Stimulated activated CD8-positive, alpha-beta memory T cell treated with anti-CD3 and anti-CD28 coated beads, Interleukin-2, amount 100 ng/mL, for 1 hour (primary cell): Measurements from ENCODE around the gene COPS4.
"Not testable (repeated sequence)": the region's sequence is repeated elsewhere in the genome, so short reads cannot be mapped to it uniquely, and the experiment has no call there.

Source experiments
- DNase-seq, 2 donors: peaks; one replicate each; pipeline ENCODE4 v3.0.0-alpha.2; 2020; ENCODE audit warnings: low read depth in 2 of 2

Gene COPS4

GRCh38 chr4:83083925-83084475, 49.0 kb downstream of the COPS4 start:
- DNase-seq = peak in 1 of 2 donors; percentile 39

DNA sequence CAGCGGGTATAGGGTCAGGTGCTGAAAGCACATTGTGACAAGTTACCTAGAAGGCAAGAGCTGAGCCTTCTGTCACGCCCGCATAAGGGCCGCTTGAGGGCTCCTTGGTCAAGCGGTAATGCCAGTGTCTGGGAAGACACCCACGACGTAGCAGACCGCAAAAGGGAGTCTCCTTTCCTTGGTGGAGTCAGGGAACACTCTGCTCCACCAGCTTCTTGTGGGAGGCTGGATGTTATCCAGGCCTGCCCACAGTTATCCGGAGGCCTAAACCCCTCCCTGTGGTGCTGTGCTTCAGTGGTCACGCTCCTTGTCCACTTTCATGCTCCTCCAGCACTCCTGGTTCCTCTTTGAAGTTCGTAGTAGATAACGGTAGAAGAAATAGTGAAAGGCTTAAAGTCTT, 50.0 kb downstream of the COPS4 start:
- DNase-seq = not testable (repeated sequence)

GRCh38 chr4:83089410-83090157, 54.6 kb downstream of the COPS4 start:
- no peak for DNase-seq

GRCh38 chr4:83093060-83093640, 58.2 kb downstream of the COPS4 start:
- DNase-seq = no peak

GRCh38 chr4:83096397-83096796, 61.4 kb downstream of the COPS4 start:
- no peak for DNase-seq

DNA sequence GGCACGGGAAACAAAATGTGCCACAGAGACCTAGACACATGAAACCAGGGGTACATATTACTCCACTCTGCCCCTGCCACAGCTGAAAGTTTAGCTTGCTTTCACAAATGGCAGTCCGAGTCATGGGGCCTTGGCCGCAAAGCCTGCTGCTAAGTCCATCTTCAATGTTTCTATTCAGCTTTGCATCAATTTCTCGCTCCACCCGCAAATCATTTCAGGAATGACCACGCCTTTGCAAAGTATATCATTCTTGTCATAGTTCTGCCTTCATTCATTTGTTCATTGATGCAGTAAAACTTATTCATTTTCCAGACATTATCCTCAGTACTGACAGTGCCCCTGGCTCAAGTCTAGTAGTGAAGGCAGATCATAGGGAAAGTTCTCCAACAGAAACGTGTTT, 70.0 kb downstream of the COPS4 start:
- DNase-seq = no peak

DNA sequence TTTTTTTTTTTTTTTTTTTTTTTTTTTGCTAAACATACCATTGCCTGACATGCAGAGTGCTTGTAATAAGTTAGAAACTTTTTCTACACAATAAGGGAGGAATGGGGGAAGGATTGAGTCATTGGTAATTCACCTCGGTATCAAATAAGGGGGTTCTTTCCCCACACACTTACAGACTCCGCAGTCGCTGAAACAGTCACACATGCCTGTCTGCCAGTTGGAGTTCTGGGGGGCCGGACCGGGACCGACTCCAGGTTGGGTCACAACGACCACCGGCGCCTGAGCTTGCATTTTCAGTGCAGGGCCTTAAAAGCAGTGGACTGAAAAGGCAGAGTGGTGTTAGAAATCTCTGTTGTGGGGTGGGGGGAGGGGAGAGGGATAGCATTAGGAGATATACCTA, 72.6 kb downstream of the COPS4 start:
- no peak for DNase-seq

GRCh38 chr4:83108101-83108861, 73.3 kb downstream of the COPS4 start:
- DNase-seq = no peak

DNA sequence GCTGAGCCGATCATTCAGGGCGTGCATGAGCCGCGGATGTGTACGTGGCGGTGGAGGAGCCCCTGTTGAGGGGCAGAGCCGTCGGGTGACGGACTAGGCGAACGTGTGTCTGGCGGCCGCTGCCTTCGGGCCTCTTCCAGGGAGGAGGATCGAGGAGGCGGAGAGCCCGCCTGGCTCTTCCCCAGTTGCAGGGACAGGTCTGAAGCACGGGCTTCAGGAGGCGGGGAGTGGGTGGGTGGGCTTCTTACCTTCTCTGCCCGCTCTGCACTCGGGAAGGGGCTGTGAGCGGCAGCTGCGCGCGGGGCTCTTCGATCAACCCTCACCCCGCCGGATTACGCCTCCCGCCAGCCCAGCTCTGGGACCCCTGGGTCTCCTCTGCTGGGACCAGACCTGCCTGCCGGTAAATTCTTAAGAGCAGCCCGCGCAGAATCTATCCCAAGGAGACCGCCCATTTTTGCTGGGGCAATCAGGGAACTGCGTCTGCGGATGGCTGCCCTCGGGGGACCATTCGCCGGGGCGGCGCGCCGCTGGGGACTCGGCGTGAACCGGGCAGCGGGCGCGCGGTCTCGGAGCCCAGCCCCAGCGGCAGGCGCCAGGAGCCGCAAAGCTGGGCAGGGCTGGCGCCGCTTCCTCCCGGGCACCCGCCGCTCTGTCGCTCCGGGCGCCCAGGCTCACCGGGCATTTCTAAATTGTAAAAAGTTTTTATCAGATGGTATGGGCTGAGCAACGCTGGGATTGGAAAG, 74.7 kb downstream of the COPS4 start:
- DNase-seq = no peak

GRCh38 chr4:83110223-83110945, 75.4 kb downstream of the COPS4 start:
- DNase-seq = peak; percentile 70 to 78

GRCh38 chr4:83110970-83111750, 76.2 kb downstream of the COPS4 start:
- DNase-seq = no peak

GRCh38 chr4:83111751-83112141, 76.8 kb downstream of the COPS4 start:
- DNase-seq = not testable (repeated sequence)

GRCh38 chr4:83112231-83112630, 77.2 kb downstream of the COPS4 start:
- no peak for DNase-seq

DNA sequence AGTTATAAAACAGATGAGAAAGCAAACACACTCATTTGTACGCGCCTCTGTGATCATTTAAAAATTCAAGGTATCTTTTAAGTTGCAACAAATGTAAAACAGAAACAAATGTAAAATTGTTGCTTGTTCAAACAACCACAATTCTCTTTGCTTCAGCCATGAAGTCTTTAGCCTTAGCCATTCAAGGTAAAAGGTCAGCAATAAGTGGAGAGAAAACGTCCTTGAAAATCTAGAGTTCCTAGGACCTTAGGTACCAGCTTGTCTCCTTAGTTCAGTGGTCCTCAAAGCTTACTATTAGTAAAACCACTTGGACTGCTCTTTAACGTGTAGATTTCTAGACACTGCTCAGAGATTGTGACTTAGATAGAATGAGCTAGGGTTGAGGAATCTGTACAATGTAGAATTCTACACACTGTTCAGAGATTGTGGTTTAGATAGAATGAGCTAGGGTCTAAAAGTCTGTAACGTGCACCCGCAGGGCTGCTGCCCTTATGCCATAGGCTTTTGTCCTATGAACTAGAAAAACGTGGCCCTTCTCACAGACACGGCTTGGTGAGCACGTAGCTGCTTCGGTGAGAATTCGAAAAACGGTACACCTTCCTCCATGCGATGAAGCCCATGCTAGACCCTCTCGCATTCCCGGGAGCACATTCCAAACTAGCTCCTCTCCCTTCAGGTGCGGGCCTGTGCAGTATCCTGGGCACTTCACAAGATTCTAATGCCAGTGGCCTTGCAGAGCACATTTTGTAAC, 77.9 kb downstream of the COPS4 start:
- DNase-seq = no peak

DNA sequence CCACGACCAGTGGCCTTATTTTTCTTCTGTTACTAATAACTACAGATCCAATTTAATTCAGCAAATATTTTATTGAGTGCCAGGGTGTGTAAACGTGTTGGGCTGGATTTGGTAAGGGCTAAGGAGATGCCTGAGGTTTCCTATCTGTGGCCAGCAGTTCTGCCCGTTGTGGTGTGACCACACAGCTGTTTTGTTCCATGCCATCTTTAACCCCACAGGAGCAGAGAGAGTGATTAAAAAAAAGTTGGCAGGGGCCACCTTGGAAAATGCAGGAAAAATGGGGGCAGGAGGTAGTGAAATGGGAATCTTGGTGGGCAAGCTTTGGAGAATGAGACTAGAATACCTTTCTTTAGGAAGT, 78.4 kb downstream of the COPS4 start:
- no peak for DNase-seq

GRCh38 chr4:83114576-83114975, 79.6 kb downstream of the COPS4 start, which contains the start of gene PLAC8:
Gene PLAC8, minus strand, starts transcription at chr4:83114729. Its CDS starts 6,808 bp downstream, at chr4:83107921.
- peak in 1 of 2 donors; percentile 12 for DNase-seq

DNA sequence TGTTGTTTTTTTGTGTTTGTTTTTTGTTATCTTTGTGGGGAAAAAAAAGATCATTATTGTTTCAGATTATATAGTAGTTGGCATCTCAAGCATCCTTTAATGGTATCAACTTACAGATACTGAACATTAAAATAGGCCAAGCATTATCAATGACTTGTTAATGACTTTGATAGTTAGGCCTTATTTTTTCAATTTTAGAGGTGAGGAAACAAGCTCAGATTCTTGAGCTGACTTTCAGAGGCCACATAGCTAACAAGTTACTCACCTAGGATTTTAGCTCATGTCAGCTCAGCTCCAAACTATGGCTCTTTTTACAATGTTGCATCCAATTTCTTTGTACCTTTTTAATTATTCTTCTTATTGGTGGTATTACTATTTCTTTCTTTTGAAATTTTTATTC, 80.0 kb downstream of the COPS4 start:
- no peak for DNase-seq

GRCh38 chr4:83115656-83116285, 80.8 kb downstream of the COPS4 start:
- DNase-seq = no peak

- no peak for DNase-seq
These were observed 83.9 kb downstream of the COPS4 start for GRCh38 chr4:83118869-83119268.
